MM.1S (cell line): Measurements from ENCODE around the gene SCUBE2.

Experiments used
- CTCF ChIP-seq: fragments of 300-600 bp; sonication (generic); IDR thresholded peaks from 2 replicates; pipeline ENCODE4 v1.5.1; 2016; ENCODE audit warnings: antibody characterized with exemption, low read length, mixed read lengths
- EZH2 ChIP-seq: fragments of 300-600 bp; sonication (generic); optimal IDR thresholded peaks from 2 replicates; pipeline ENCODE3; 2017; ENCODE audit warnings: low read depth, mild to moderate bottlenecking, antibody characterized with exemption, low read length, mixed read lengths
- EZH2phosphoT487 ChIP-seq: fragments of 300-600 bp; sonication (generic); IDR thresholded peaks from 2 replicates; pipeline ENCODE4 v1.6.1; 2018; ENCODE audit warnings: antibody characterized with exemption, low read length

- TF ChIP-seq CTCF = no peak
- no peak for TF ChIP-seq EZH2phosphoT487
- no peak for TF ChIP-seq EZH2
These were observed 833 bp downstream of the SCUBE2 start for GRCh38 chr11:9090488-9091043.
